ENCODE measurements around the gene FOS. TPM values are rescaled to one million over a fixed set of nuclear protein-coding genes. Genes with fewer than 3 reads are reported as not detected.

The FOS gene
- polyA plus RNA-seq, 1 donor, result 230 TPM

GRCh38 chr14:75320196-75320595 is 41.6 kb downstream of the FOS start:
- DNase-seq, result no peak

GRCh38 chr14:75322746-75323145 is 44.1 kb downstream of the FOS start:
- DNase-seq, result no peak

- no peak for DNase-seq
Observed at GRCh38 chr14:75323571-75323970, 44.9 kb downstream of the FOS start.

DNA sequence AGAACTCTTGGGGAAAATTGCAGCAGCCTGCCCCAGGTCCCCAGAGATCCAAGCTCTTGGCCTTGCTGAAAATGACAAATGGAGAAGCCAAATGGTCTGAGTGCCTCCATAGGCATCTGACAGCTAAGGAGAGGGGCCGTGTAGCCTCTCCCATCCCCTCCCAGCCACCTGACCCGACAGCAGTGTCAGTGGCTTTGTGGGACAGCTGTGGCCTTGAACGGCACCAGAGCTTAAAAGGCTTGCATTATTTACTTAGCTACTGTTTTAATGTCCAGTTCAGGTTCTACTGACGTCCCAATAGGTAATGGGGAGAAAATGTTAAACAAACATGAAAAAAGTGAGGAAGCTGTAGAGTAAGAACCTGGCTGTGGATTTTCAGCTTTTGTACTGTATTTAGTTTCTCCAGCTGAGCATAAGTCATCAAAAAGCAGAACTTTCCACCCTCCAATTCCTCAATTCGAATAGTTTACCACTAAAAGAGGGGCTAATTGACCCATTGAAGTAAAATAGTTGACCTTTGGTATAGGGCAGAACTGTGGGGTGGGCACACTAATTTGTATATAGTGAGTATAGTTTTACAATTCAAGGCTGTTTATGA is 50.0 kb downstream of the FOS start:
- no peak for DNase-seq

GRCh38 chr14:75329369-75329768 is 50.7 kb downstream of the FOS start:
- DNase-seq, result no peak

DNA sequence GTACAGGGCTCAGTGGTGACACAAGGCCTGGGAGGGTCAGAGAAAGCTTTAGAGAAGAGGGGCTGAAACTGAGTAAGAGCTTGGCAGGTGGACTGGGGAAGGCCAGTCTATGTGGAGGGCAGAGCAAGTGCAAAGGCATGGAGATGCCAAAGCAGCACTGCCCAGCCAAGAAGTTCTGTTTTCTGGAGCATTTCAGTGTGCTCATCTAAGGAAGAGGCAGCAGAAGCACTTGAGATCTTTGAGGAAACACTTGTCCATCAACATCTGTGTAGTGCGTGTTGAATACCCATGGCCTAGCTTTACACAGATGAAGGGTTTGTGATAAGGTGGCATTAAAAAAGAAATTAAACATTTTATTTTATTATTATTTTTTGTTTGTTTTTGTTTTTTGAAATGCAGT is 52.8 kb downstream of the FOS start:
- DNase-seq, result no peak

Other genes starting within 250 kb of the FOS start
- 21.3 TPM for gene MLH3, start 227.4 kb upstream of the FOS start, polyA plus RNA-seq (ENCODE audit: insufficient read length)
- gene ACYP1, start 214.8 kb upstream of the FOS start, polyA plus RNA-seq (ENCODE audit: insufficient read length), result 16.4 TPM
- gene ZC2HC1C, start 209.2 kb upstream of the FOS start, polyA plus RNA-seq (ENCODE audit: insufficient read length), result 2.0 TPM
- 90.4 TPM for gene NEK9, start 151.8 kb upstream of the FOS start, polyA plus RNA-seq (ENCODE audit: insufficient read length)
- 117 TPM for gene TMED10, start 102.2 kb upstream of the FOS start, polyA plus RNA-seq (ENCODE audit: insufficient read length)
- 46.9 TPM for gene JDP2, start 149.2 kb downstream of the FOS start, polyA plus RNA-seq (ENCODE audit: insufficient read length)
- 1.0 TPM for gene BATF, start 243.6 kb downstream of the FOS start, polyA plus RNA-seq (ENCODE audit: insufficient read length)

All from hindlimb muscle (tissue), 1 donor.